SU-DHL-6 (cell line): Measurements from ENCODE around the gene ZC3H7A.

Experiments
- H2AFZ ChIP-seq: fragments of 200-600 bp; sonication (generic); 2 replicates; pipeline ENCODE4 v1.6.1; 2014; ENCODE audit warnings: low read depth, mild to moderate bottlenecking, moderate library complexity, mixed read lengths, antibody characterized with exemption, low read length; ENCODE audit not compliant: severe bottlenecking
- H3F3A ChIP-seq: fragments of 200-600 bp; shearing (Covaris generic); 2 replicates; pipeline ENCODE4 v1.6.0; 2016; ENCODE audit warnings: antibody characterized with exemption, mild to moderate bottlenecking; ENCODE audit not compliant: insufficient read depth
- H3K27ac ChIP-seq: fragments of 200-600 bp; sonication (generic); 2 replicates; pipeline ENCODE4 v1.5.1; 2016; ENCODE audit warnings: low read depth, mild to moderate bottlenecking, low read length, moderate library complexity, mixed read lengths
- H3K27me3 ChIP-seq: fragments of 200-600 bp; sonication (generic), shearing (Covaris generic); 2 replicates; pipeline ENCODE4 v1.6.0; 2014; ENCODE audit warnings: mild to moderate bottlenecking, low read length
- H3K36me3 ChIP-seq: fragments of 200-600 bp; sonication (generic); 2 replicates; pipeline ENCODE4 v1.6.1; 2014; ENCODE audit warnings: mild to moderate bottlenecking, low read length, mixed read lengths
- H3K4me2 ChIP-seq: fragments of 300-600, 200-600 bp; shearing (Covaris generic), sonication (generic); 2 replicates; pipeline ENCODE4 v1.6.0; 2014; ENCODE audit warnings: low read length, low read depth, mild to moderate bottlenecking; ENCODE audit not compliant: poor library complexity, severe bottlenecking
- H3K4me3 ChIP-seq: fragments of 200-600 bp; sonication (generic); 2 replicates; pipeline ENCODE4 v1.5.1; 2014; ENCODE audit warnings: antibody characterized with exemption, low read length, mild to moderate bottlenecking, mixed read lengths; ENCODE audit not compliant: insufficient read depth, poor library complexity, severe bottlenecking
- H3K79me2 ChIP-seq: fragments of 200-600 bp; sonication (generic); 2 replicates; pipeline ENCODE4 v1.6.1; 2014; ENCODE audit warnings: mild to moderate bottlenecking, low read length, moderate library complexity; ENCODE audit not compliant: insufficient read depth
- H3K9ac ChIP-seq: fragments of 200-600 bp; sonication (generic); 2 replicates; pipeline ENCODE4 v1.7.0; 2014; ENCODE audit warnings: mild to moderate bottlenecking, low read length
- H3K9me2 ChIP-seq: fragments of 200-600 bp; sonication (generic); replicated peaks from 2 replicates; pipeline ENCODE4 v1.6.1; 2014; ENCODE audit warnings: low read length; ENCODE audit not compliant: insufficient read depth
- H3K9me3 ChIP-seq: fragments of 200-600 bp; sonication (generic); 2 replicates; pipeline ENCODE4 v1.6.1; 2014; ENCODE audit warnings: low read length, mixed read lengths; ENCODE audit not compliant: insufficient read depth
- H4K20me1 ChIP-seq: fragments of 200-600 bp; sonication (generic); 2 replicates; pipeline ENCODE4 v1.6.1; 2014; ENCODE audit warnings: low read depth, mild to moderate bottlenecking, antibody characterized with exemption, low read length, moderate library complexity, mixed read lengths
- CTCF ChIP-seq: fragments of 200-600 bp; sonication (generic); IDR thresholded peaks from one replicate; pipeline ENCODE4 v1.5.1; 2017; ENCODE audit warnings: antibody characterized with exemption, mild to moderate bottlenecking, low read length, moderate library complexity; ENCODE audit not compliant: insufficient read depth, poor library complexity, severe bottlenecking
- EZH2phosphoT487 ChIP-seq: fragments of 200-600 bp; sonication (generic), shearing (Covaris generic); conservative IDR thresholded peaks from 2 replicates; pipeline ENCODE4 v1.6.1; 2018; ENCODE audit warnings: mild to moderate bottlenecking, antibody characterized with exemption, low read length, moderate library complexity, mixed read lengths

Gene ZC3H7A

GRCh38 chr16:11768849-11769248, 28.2 kb downstream of the ZC3H7A start:
- H3K9ac ChIP-seq: peak overlapping the region; percentile 20; the same call in 1 of the 2 replicates

GRCh38 chr16:11762431-11762830, 34.6 kb downstream of the ZC3H7A start:
- Histone ChIP-seq H2AFZ (no peak overlapping the region), H3K79me2 (no peaks in the 10 kb centered on the region; the same call in 1 of the 2 replicates), H4K20me1 (no peaks in the 10 kb centered on the region), H3K4me3 (no peak overlapping the region), H3K9me3 (no peaks in the 10 kb centered on the region), H3F3A (peaks cover 26% of the 10 kb centered on the region), H3K27me3 (no peaks in the 10 kb centered on the region), H3K4me2 (no peak overlapping the region), H3K9me2 (no peaks in the 10 kb centered on the region), H3K36me3 (peaks cover 65% of the 10 kb centered on the region), H3K9ac (no peak overlapping the region), H3K27ac (no peak overlapping the region)
- TF ChIP-seq EZH2phosphoT487 (no peak), CTCF (no peak)

More at GRCh38 chr16:11768849-11769248, 28.2 kb downstream of the ZC3H7A start:
- TF ChIP-seq CTCF: no peak
- no peak for TF ChIP-seq EZH2phosphoT487
- Histone ChIP-seq H3K36me3 (peaks cover 42% of the 10 kb centered on the region), H3F3A (peaks cover 52% of the 10 kb centered on the region), H2AFZ (no peak overlapping the region), H3K4me2 (peak overlapping the region; percentile 55), H3K79me2 (no peaks in the 10 kb centered on the region; the same call in 1 of the 2 replicates), H3K9me3 (no peaks in the 10 kb centered on the region), H3K9me2 (no peaks in the 10 kb centered on the region), H3K27me3 (no peaks in the 10 kb centered on the region), H3K27ac (peak overlapping the region; percentile 90), H4K20me1 (no peaks in the 10 kb centered on the region), H3K4me3 (peak overlapping the region; percentile 27)

GRCh38 chr16:11759997-11760396, 37.1 kb downstream of the ZC3H7A start:
- Histone ChIP-seq H3K79me2 (no peaks in the 10 kb centered on the region), H2AFZ (no peak overlapping the region), H3K27ac (no peak overlapping the region), H3K9me2 (no peaks in the 10 kb centered on the region), H3K9me3 (no peaks in the 10 kb centered on the region), H3K9ac (no peak overlapping the region), H3K4me2 (no peak overlapping the region), H3K36me3 (peaks cover 62% of the 10 kb centered on the region), H3K27me3 (no peaks in the 10 kb centered on the region), H4K20me1 (no peaks in the 10 kb centered on the region), H3K4me3 (no peak overlapping the region), H3F3A (peaks cover 25% of the 10 kb centered on the region)
- TF ChIP-seq CTCF (no peak), EZH2phosphoT487 (no peak)
